Right lobe of liver (tissue), 4 donors: Measurements from ENCODE around the gene ADTRP.

Experiments
- POLR2A ChIP-seq: fragments of 450-650 bp; IDR thresholded peaks from one replicate; pipeline ENCODE4 v1.6.1; 2017; ENCODE audit warnings: antibody characterized with exemption, mild to moderate bottlenecking
- TF ChIP-seq, protein P1 (sequence below), 4 donors: fragments of 200-600 bp in 3 of 4; fragments of 450-650 bp in 1 of 4; IDR thresholded peaks; one replicate each; pipeline versions ENCODE4 v1.5.1 to v1.8.0; 2016 to 2022; ENCODE audit warnings: antibody characterized with exemption in 4 of 4, mild to moderate bottlenecking in 2 of 4
- donor health status: DM: no; HTN: no; CAD: no.
- donor health status: DM: no; HTN: no; CAD: no.
- donor health status: DM: no; HTN: yes; CAD: no.

DNA sequence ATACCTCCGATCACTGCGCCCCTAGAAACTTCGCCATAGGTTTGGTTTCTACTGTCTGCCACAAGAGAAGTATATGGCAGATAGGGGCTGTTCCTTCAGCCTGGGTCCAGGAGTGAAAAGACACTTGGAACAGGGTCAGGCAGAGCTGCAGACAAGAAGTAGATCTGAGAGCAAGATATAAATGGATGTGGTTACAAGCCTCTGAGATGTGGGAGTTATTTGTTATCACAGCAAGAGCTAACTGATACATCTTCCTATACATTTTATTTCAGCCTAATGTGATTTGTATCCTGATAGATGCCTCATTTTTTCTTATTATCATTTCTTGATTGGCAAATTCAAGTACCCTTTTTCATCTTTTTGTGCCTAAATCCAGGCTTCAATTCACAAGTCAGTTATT lies 40.9 kb upstream of the ADTRP start:
- TF ChIP-seq, protein P1, sequence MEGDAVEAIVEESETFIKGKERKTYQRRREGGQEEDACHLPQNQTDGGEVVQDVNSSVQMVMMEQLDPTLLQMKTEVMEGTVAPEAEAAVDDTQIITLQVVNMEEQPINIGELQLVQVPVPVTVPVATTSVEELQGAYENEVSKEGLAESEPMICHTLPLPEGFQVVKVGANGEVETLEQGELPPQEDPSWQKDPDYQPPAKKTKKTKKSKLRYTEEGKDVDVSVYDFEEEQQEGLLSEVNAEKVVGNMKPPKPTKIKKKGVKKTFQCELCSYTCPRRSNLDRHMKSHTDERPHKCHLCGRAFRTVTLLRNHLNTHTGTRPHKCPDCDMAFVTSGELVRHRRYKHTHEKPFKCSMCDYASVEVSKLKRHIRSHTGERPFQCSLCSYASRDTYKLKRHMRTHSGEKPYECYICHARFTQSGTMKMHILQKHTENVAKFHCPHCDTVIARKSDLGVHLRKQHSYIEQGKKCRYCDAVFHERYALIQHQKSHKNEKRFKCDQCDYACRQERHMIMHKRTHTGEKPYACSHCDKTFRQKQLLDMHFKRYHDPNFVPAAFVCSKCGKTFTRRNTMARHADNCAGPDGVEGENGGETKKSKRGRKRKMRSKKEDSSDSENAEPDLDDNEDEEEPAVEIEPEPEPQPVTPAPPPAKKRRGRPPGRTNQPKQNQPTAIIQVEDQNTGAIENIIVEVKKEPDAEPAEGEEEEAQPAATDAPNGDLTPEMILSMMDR (IDR thresholded peaks at IDR 0.05) = no peak
- no peak for TF ChIP-seq POLR2A
